Measurements from ENCODE around the gene KBTBD6.
"Not testable (repeated sequence)": the region's sequence is repeated elsewhere in the genome, so short reads cannot be mapped to it uniquely, and the experiment has no call there.

The KBTBD6 gene, protein sequence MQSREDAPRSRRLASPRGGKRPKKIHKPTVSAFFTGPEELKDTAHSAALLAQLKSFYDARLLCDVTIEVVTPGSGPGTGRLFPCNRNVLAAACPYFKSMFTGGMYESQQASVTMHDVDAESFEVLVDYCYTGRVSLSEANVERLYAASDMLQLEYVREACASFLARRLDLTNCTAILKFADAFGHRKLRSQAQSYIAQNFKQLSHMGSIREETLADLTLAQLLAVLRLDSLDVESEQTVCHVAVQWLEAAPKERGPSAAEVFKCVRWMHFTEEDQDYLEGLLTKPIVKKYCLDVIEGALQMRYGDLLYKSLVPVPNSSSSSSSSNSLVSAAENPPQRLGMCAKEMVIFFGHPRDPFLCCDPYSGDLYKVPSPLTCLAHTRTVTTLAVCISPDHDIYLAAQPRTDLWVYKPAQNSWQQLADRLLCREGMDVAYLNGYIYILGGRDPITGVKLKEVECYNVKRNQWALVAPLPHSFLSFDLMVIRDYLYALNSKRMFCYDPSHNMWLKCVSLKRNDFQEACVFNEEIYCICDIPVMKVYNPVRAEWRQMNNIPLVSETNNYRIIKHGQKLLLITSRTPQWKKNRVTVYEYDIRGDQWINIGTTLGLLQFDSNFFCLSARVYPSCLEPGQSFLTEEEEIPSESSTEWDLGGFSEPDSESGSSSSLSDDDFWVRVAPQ
- total RNA-seq, result 0.26 to 6.1 (median 2.8) reads per million in 18 experiments

DNA sequence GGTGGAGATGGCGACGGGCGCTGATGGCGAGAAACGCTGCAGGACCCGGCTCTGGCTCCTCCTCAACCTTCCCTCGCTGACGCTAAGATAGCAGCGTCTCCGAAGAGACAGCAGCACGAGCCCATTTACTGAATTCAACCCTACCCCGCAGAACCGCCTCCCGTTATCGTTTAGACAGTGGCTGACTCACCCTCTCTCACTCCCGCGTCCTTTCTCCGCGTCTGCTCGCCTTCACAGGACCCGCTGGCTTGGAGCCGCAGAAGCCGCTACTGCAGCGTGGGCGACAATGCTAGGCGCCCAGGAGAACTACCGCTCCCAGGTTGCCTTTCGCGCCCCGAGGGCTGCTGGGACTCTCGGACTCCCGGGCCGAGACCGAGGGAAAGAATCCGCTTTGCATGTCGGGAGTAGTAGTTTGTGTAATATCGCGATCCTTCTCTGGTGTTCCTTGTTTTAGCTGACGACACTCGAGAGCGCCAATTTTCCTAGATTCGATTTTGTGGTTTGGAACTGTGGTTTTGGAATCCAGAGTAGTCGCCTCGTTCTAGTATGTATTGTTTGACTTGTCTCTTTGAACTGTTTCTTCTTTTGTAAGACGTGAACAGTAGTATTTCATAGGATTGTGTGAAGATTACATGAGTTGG lies at the start of gene KBTBD6:
Gene KBTBD6 (minus strand): TSS at position 291 of the 641 bp plus-strand sequence. CDS start 291 bp downstream, outside the sequence.
- peak; percentile 99 for DNase-seq

- no peak for DNase-seq
These were observed 49.6 kb upstream of the KBTBD6 start for GRCh38 chr13:41182231-41182630.

- no peak for DNase-seq
These were observed 47.1 kb upstream of the KBTBD6 start for GRCh38 chr13:41179593-41180250.

GRCh38 chr13:41178040-41178439 lies 45.4 kb upstream of the KBTBD6 start:
- DNase-seq, result peak; percentile 21 to 57

GRCh38 chr13:41177616-41178015 lies 45.0 kb upstream of the KBTBD6 start:
- DNase-seq, result peak; percentile 63 to 84

- not testable (repeated sequence) for DNase-seq
These were observed 43.0 kb upstream of the KBTBD6 start for GRCh38 chr13:41175576-41175975.

DNA sequence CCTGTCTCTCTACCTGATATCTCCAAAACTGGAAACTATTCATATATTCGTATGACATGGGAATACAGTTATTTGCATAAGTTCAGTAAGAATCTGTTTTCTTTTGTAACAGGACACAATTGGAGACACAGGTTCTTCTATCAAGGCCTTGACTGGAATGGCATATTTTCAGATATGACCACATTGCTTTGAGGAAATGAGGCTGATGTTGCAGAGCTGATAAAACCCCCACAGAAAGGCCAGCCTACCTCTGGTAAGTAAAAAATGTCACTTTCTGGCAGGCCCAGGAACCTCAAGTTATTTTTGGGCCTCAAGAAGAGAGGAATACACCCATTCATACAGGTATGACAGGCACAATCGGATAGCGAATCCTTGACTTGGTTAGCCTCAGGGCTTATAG lies 29.5 kb upstream of the KBTBD6 start:
- no peak for DNase-seq

GRCh38 chr13:41159174-41159573 lies 26.6 kb upstream of the KBTBD6 start:
- no peak for DNase-seq

GRCh38 chr13:41157048-41157717 lies 24.6 kb upstream of the KBTBD6 start:
- DNase-seq, result no peak

DNA sequence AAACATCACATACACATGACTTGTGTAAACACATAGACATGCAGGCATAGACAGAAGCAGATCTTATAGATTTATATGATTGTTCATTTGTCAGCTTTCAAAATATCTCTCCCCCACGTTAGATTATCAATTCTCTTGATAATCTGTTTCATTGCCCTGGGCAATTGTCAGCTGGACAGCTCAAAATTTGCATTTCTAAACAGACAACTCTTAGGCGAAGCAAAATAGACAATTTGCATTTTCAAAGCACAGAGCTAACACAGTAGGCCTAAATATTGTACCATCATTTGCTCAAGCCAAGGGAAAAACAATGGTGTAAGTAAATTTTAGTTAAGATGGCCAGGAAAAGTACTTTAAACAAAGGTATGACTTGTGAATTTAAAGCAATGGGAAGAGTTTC lies 24.0 kb upstream of the KBTBD6 start:
- DNase-seq, result no peak

- DNase-seq, result no peak
These were observed 21.4 kb upstream of the KBTBD6 start for GRCh38 chr13:41154042-41154441.

DNA sequence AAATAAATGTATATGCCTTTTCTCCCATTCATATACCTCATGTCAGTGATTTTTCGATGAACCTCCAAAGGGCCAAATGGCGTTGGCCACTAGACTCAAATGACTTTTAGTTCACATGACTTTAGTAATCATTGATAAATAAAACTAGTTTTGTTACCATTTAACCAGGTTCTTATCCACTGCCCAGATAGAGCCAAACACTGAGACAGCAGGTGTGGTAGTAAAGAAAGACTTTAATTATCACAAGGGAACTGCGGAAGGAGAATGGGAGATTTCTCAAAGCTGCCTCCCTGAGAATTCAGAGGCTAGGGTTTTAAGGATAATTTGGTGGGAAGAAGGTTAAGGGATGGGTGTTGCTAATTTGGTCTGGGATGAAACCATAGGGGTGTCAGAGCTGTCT lies 19.4 kb upstream of the KBTBD6 start:
- DNase-seq, result no peak

DNA sequence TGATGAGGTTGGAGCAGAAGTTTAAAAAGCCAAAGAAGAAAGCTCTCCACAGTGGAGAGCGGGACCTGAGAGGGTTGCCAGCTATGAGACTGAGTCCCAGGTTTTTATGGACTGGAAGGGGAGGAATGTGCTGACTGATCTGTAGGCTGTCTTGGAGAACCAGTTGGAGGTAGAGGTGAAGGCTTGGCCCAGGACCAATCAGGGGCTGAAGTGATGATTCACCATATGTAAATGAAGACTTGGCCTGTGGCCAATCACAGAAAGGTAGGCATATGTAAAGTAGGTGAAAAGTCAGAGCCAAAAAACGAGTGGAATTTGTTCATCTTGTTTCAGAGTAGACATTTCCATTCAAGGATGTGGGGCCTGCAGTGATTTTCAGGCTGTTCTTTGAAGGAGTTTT lies 17.5 kb upstream of the KBTBD6 start:
- DNase-seq, result no peak

GRCh38 chr13:41148419-41149283 lies 16.0 kb upstream of the KBTBD6 start:
- DNase-seq, result no peak

- no peak for DNase-seq
These were observed 12.7 kb upstream of the KBTBD6 start for GRCh38 chr13:41145136-41145908.

- DNase-seq, result no peak
These were observed 12.0 kb upstream of the KBTBD6 start for GRCh38 chr13:41144576-41144975.

DNA sequence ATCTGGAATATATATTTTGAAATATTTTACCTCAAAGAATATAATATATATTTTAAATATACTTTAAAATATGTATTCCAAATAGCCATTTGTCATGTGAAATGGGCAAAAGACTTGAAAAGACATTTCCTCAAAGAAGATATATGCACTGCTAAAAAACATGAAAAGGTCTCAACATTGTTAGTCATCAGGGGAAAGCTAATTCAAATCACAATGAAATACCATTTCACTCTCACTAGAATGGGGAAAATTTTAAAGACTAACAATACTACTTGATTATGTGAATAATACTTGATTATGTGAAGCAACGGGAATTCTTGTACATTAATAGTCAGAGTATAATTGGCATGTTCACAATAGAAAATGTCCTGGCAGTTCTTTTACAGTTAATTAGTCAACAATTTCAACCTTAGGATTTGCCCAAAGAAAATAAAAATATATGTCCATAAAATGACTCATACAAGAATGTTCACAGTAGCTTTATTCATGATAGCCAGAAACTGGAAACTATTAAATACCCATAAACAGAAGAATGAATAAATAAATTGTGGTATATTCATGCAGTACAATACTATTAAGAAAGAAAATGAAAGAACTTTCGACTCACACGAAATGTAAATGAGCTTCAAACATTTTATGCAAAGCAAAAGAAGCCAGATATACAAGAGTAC lies 6.8 kb upstream of the KBTBD6 start:
- DNase-seq, result no peak

DNA sequence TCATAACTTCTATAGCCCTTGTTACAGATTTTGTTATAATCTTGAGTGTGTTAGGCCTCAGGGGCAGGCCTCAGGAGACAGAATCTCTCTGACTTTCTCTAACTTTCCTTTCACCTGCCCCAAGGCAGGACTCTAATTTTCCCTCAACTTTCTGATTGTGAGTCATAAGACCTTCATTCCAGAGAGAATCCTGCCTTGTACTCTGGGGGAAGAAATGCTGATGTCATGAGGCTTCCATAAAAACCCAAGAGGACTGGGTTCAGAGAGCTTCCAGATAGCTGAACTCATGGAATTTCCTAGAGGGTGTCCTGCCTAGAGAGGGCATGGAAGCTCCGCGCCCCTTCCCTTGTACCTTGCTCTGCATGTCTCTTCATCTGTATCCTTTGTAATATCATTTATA lies 5.3 kb upstream of the KBTBD6 start:
- no peak for DNase-seq

DNA sequence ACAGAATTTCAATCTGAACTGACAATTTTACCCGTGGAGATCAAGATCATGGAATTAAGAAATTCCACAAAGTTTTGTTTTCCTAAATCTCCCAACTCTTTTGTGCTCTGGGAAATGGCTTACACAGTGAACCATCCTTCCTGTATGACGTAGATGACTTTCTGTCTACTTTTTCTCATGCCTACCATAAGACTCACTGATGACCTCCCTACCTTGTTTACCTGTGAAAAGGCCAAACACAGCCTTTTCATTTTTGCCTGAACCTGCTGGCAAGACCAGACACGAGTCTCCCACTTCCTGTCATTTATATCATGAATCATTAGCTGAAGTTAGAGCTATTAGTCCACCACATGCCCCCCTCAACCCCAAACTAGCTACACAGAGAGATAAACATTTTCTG lies 4.6 kb upstream of the KBTBD6 start:
- DNase-seq, result no peak
